GM19025 (cell line): ENCODE data around the gene STX3.
A peak's percentile ranks its signal among the peaks of the same experiment; 100 is the strongest.

Source experiments
- ATAC-seq: cut with Tn5 transposase; IDR thresholded peaks from one replicate; pipeline ENCODE4 v1.9.1; 2021; ENCODE audit warnings: mild to moderate bottlenecking, low read depth, moderate library complexity; ENCODE audit not compliant: unreplicated experiment

The STX3 gene

GRCh38 chr11:59754859-59755700 is at the start of gene STX3:
STX3 (plus strand) TSS chr11:59755376; CDS start chr11:59755606, 230 bp downstream.
- ATAC-seq: peak; percentile 62

- no peak for ATAC-seq
These were observed 48.5 kb upstream of the STX3 start for GRCh38 chr11:59706518-59707285.

- ATAC-seq: no peak
These were observed 47.8 kb upstream of the STX3 start for GRCh38 chr11:59707371-59707770.

GRCh38 chr11:59708537-59708936 is 46.6 kb upstream of the STX3 start:
- ATAC-seq: no peak

GRCh38 chr11:59710136-59710847 is 44.9 kb upstream of the STX3 start:
- ATAC-seq: no peak

- no peak for ATAC-seq
These were observed 41.4 kb upstream of the STX3 start, which contains the start of gene OR10V1 for GRCh38 chr11:59713745-59714144. OR10V1 (minus strand) TSS chr11:59713845; CDS start chr11:59713845, 0 bp downstream.

- ATAC-seq: no peak
These were observed 39.1 kb upstream of the STX3 start for GRCh38 chr11:59716051-59716450.

- ATAC-seq: no peak
These were observed 35.6 kb upstream of the STX3 start for GRCh38 chr11:59719556-59719955.

GRCh38 chr11:59724066-59724465 is 31.1 kb upstream of the STX3 start:
- ATAC-seq: no peak

- no peak for ATAC-seq
These were observed 27.8 kb upstream of the STX3 start for GRCh38 chr11:59727426-59727825.

- no peak for ATAC-seq
These were observed 27.0 kb upstream of the STX3 start for GRCh38 chr11:59728154-59728553.

- no peak for ATAC-seq
These were observed 26.3 kb upstream of the STX3 start for GRCh38 chr11:59728913-59729312.

GRCh38 chr11:59729834-59730233 is 25.3 kb upstream of the STX3 start:
- no peak for ATAC-seq

GRCh38 chr11:59730896-59731565 is 24.1 kb upstream of the STX3 start:
- no peak for ATAC-seq

GRCh38 chr11:59746111-59746510 is 9.1 kb upstream of the STX3 start:
- no peak for ATAC-seq

- ATAC-seq: peak; percentile 75
These were observed 1.3 kb upstream of the STX3 start for GRCh38 chr11:59753650-59754493.

- peak; percentile 12 for ATAC-seq
These were observed 700 bp upstream of the STX3 start for GRCh38 chr11:59754494-59754858.

GRCh38 chr11:59755701-59756557 is 753 bp downstream of the STX3 start:
- no peak for ATAC-seq

- no peak for ATAC-seq
These were observed 1.3 kb downstream of the STX3 start for GRCh38 chr11:59756558-59756840.
